Adrenal gland (tissue), 12 donors: ENCODE measurements around the gene FGF14. TPM values are rescaled to one million over a fixed set of nuclear protein-coding genes. Genes with fewer than 3 reads are reported as not detected.

Experiments
- DNase-seq, 7 donors: peaks; one replicate each; pipeline ENCODE4 v3.0.0-alpha.2; 2019 to 2020
- H3K27ac ChIP-seq, 5 donors: fragments of 200-600 bp; sonication (generic) in 4 of 5; 1 replicate in 3 of 5; 2 replicates in 2 of 5; pipeline versions ENCODE4 v1.5.1 to v1.8.0; 2016 to 2020; ENCODE audit warnings: mild to moderate bottlenecking in 1 of 5
- H3K27me3 ChIP-seq: fragments of 200-600 bp; 2 replicates; pipeline ENCODE4 v1.8.0; 2021
- H3K36me3 ChIP-seq, 2 donors: fragments of 200-600 bp; replicated peaks in 1 of 2; 1 replicate in 1 of 2; 2 replicates in 1 of 2; pipeline versions ENCODE4 v1.5.1 to v1.8.0; 2018 to 2022
- H3K4me1 ChIP-seq, 2 donors: fragments of 200-600 bp; replicated peaks in 1 of 2; 1 replicate in 1 of 2; 2 replicates in 1 of 2; pipeline versions ENCODE4 v1.5.1 to v1.8.0; 2018 to 2021
- H3K4me3 ChIP-seq, 4 donors: fragments of 200-600 bp; sonication (generic) in 3 of 4; one replicate each; pipeline ENCODE4 v1.5.1; 2016 to 2018
- H3K9me3 ChIP-seq, 3 donors: fragments of 200-600 bp; sonication (generic) in 1 of 3; replicated peaks in 1 of 3; 1 replicate in 2 of 3; 2 replicates in 1 of 3; pipeline versions ENCODE4 v1.5.1 to v1.8.0; 2016 to 2021
- POLR2A ChIP-seq, 2 donors: fragments of 450-650 bp; IDR thresholded peaks; one replicate each; pipeline ENCODE4 v1.6.1; 2017; ENCODE audit warnings: antibody characterized with exemption in 2 of 2, mild to moderate bottlenecking in 2 of 2, moderate library complexity in 1 of 2
- WGBS, 4 donors: extraction: QIAGEN DNeasy Blood & Tissue Kit in 2 of 4; methylation state at CpG; one replicate each; pipeline versions ENCODE4 v1.1.5 to v1.1.7; 2013 to 2017; 5-methylcytosine and 5-hydroxymethylcytosine counted together
- intact Hi-C, 2 donors: fragments of 100-400 bp; cut with DNase I; formaldehyde crosslinking; loops; one replicate each; pipeline versions ENCODE4 v1.14.1 to v1.15.0; 2022 to 2023
- polyA plus RNA-seq, 3 donors: library from polyadenylated mRNA; stranded (reverse); fragments of 200-250 nt in 2 of 3; fragments of 350-450 nt in 1 of 3; fragmentation: Illumina TruSeq in 1 of 3; extraction: RNeasy Lipid Tissue Mini Kit (QIAGEN cat#74804) in 1 of 3; gene quantifications; one replicate each; pipeline ENCODE4 v1.2.3, GENCODE V29; 2013 to 2014
- total RNA-seq, 9 donors: library from RNA; depleted of rRNA in 4 of 9; stranded (reverse); fragments of >200 nt in 4 of 9; fragments of 120-200 nt in 1 of 9; fragmentation: NEBNext Ultra II Directional in 1 of 9; extraction: Animal tissue kit (Norgen Biotek cat#: 25700) in 1 of 9; gene quantifications; one replicate each; pipeline versions ENCODE4 v1.1.0 to v1.2.4, GENCODE V29; 2013 to 2023
- TF ChIP-seq, protein P1 (sequence below), 6 experiments: fragments of 450-650 bp in 4 of 6; fragments of 200-600 bp in 2 of 6; sonication (generic) in 1 of 6; IDR thresholded peaks; 1 replicate in 5 of 6; 2 replicates in 1 of 6; pipeline versions ENCODE4 v1.5.1 to v1.8.0; 2016 to 2021; ENCODE audit warnings: antibody characterized with exemption in 6 of 6, mild to moderate bottlenecking in 2 of 6, moderate library complexity in 1 of 6
- donor health status: healthy with polysubstance abuse.
- donor health status: Bipolar disorder and iron deficiency.
- donor health status: DM: yes; HTN: yes; CAD: no.
- donor health status: DM: no; HTN: no; CAD: no.
- donor health status: DM: no; HTN: no; CAD: no.
- donor health status: DM: yes; HTN: yes; CAD: no.

FGF14 gene
- total and polyA plus RNA-seq, 12 donors, result 0.32 to 9.3 (median 2.8) TPM; not detected in 2

DNA sequence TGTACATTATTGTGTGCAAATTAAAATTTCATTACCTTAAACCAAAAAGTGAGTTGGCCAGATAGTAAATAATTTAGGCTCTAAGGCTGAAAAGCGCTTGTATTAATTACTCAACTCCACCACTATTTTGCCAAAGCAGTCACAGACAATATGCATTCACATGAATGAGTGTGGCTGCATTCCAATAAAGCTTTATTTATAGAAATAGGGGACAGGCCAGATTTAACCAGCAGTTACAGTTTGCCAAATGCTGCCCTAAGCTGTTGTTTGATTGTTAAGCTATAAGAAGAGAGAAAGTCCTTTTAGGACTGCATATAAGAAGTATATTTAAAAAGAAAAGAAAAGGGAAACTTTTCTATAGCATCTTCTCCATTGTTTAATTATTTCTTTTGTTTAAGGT lies 606.8 kb downstream of the FGF14 start:
- Histone ChIP-seq H3K4me1 (no peaks in the 10 kb centered on the region), H3K27me3 (no peaks in the 10 kb centered on the region), H3K9me3 (no peaks in the 10 kb centered on the region), H3K4me3 (no peak overlapping the region), H3K27ac (no peak overlapping the region), H3K36me3 (no peaks in the 10 kb centered on the region)
- WGBS, 4 donors, result 77 to 90% (median 82%) methylated on average over 1 of the region's 1 CpG
- DNase-seq, result no peak
- no peak for TF ChIP-seq POLR2A (IDR thresholded peaks at IDR 0.05)
- TF ChIP-seq, protein P1, sequence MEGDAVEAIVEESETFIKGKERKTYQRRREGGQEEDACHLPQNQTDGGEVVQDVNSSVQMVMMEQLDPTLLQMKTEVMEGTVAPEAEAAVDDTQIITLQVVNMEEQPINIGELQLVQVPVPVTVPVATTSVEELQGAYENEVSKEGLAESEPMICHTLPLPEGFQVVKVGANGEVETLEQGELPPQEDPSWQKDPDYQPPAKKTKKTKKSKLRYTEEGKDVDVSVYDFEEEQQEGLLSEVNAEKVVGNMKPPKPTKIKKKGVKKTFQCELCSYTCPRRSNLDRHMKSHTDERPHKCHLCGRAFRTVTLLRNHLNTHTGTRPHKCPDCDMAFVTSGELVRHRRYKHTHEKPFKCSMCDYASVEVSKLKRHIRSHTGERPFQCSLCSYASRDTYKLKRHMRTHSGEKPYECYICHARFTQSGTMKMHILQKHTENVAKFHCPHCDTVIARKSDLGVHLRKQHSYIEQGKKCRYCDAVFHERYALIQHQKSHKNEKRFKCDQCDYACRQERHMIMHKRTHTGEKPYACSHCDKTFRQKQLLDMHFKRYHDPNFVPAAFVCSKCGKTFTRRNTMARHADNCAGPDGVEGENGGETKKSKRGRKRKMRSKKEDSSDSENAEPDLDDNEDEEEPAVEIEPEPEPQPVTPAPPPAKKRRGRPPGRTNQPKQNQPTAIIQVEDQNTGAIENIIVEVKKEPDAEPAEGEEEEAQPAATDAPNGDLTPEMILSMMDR (IDR thresholded peaks at IDR 0.05), result no peak
- intact Hi-C loops, result no loop called here

DNA sequence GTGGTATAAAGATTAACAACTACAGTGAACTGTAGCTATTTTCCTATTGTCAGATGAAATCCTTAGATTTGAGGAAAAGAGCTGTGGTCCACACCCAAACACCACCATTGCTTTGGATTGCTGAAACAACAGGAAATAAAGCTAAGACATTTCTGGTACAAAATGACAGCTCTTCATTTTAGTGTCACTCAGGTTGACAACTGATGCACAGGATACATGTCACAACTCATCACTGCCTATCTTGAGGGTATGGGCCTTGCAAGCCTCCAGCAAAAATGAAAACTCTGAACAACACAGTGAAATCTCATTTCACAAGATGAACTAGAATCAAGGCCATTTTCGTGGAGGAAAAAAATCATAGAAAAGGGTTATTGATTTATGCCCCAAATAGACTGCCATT lies 609.7 kb downstream of the FGF14 start:
- no peak for DNase-seq
- no peaks in the 10 kb centered on the region for H3K36me3 ChIP-seq
- H3K27ac ChIP-seq, result no peak overlapping the region
- no peaks in the 10 kb centered on the region for H3K4me1 ChIP-seq
- TF ChIP-seq, protein P1 (IDR thresholded peaks at IDR 0.05), result no peak
- no peak for TF ChIP-seq POLR2A (IDR thresholded peaks at IDR 0.05)
- 40 to 54% (median 46%) methylated on average over 1 of the region's 1 CpG for WGBS, 4 donors
- no peaks in the 10 kb centered on the region for H3K27me3 ChIP-seq
- no peak overlapping the region for H3K4me3 ChIP-seq
- H3K9me3 ChIP-seq, result no peaks in the 10 kb centered on the region
- intact Hi-C loops, result no loop called here

GRCh38 chr13:101785858-101786257 lies 616.0 kb downstream of the FGF14 start:
- intact Hi-C loops, result no loop called here
- no peak overlapping the region for H3K4me3 ChIP-seq
- H3K27ac ChIP-seq, result no peak overlapping the region
- no peaks in the 10 kb centered on the region for H3K4me1 ChIP-seq
- 33 to 40% (median 39%) methylated on average over 1 of the region's 1 CpG for WGBS, 4 donors
- peak in 2 of 7 donors; percentile 15 to 66 for DNase-seq
- TF ChIP-seq, protein P1 (IDR thresholded peaks at IDR 0.05), result no peak
- TF ChIP-seq POLR2A (IDR thresholded peaks at IDR 0.05), result no peak
- no peaks in the 10 kb centered on the region for H3K9me3 ChIP-seq
- no peaks in the 10 kb centered on the region for H3K27me3 ChIP-seq
- H3K36me3 ChIP-seq, result no peaks in the 10 kb centered on the region

DNA sequence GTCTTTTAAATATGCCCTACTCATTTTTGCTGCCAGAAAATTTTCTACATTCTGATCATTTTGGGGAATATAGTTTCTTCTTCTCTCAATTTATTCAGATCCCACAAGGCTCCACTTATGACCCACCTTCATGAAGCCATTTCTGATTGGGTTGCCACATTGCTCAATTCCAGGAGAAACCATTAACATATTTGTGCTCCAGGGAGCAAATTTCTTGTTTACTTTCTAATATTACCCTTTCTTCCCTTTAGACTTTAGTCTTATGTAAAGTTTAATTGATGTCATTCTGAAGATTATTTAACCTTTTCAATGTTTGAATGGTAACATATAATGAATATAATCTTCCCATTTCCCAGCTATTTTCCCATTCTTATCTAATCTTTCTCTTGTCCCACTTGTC lies 617.5 kb downstream of the FGF14 start:
- TF ChIP-seq POLR2A (IDR thresholded peaks at IDR 0.05), result no peak
- TF ChIP-seq, protein P1 (IDR thresholded peaks at IDR 0.05), result no peak
- no peaks in the 10 kb centered on the region for H3K9me3 ChIP-seq
- no peak overlapping the region for H3K27ac ChIP-seq
- no peaks in the 10 kb centered on the region for H3K27me3 ChIP-seq
- no peaks in the 10 kb centered on the region for H3K4me1 ChIP-seq
- no peaks in the 10 kb centered on the region for H3K36me3 ChIP-seq
- no peak for DNase-seq
- no peak overlapping the region for H3K4me3 ChIP-seq
- intact Hi-C loops, result no loop called here
